GM12875 (cell line): ENCODE measurements around the gene SLC35B1.
"Not testable (repeated sequence)": the region's sequence is repeated elsewhere in the genome, so short reads cannot be mapped to it uniquely, and the experiment has no call there.

ENCODE experiments used
- H3K4me3 ChIP-seq: one replicate; pipeline ENCODE4 v1.5.1; 2011; ENCODE audit warnings: low read depth, low read length, control low read depth
- CTCF ChIP-seq: IDR thresholded peaks from 2 replicates; pipeline ENCODE4 v1.5.1; 2011; ENCODE audit warnings: low read depth, mild to moderate bottlenecking, control low read depth, inconsistent platforms, low read length, moderate library complexity, borderline replicate concordance; ENCODE audit not compliant: insufficient read depth

Gene SLC35B1

GRCh38 chr17:49725452-49726130 is 17.8 kb upstream of the SLC35B1 start:
- TF ChIP-seq CTCF: no peak
- H3K4me3 ChIP-seq: no peak overlapping the region

DNA sequence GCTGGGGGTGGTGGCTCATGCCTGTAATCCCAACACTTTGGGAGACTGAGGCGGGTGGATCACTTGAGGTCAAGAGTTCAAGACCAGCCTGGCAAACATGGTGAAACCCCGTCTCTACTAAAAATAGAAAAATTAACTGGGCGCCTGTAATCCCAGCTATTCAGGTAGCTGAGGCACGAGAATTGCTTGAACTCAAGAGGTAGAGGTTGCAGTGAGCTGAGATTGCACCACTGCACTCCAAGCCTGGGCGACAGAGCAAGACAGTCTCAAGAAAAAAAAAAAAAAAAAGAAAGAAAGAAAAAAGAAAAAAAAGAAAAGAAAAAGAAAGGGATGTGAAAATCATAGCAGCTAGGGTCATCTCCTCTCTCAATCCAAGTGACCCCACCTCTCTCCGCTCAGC is 16.8 kb upstream of the SLC35B1 start:
- H3K4me3 ChIP-seq: not testable (repeated sequence)

DNA sequence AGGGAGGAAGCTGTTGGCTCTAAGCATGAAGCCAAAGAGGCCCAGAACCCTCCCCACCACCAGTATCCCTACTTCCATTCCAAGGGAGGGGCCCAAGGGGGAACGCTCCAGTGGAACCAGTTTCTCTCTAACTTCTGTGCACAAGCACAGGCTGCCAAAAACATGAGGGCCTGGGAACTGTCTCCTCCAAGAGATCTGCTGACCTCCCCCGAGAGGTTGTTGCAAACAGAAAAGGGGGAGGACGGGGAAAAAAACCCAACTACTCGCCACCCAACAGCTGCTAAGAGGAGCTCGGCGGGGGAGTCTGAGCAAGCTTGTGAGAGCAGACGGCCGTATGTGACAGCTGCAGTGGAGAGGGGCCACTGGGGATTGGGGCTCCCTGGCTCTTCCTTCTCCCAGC is 15.7 kb upstream of the SLC35B1 start:
- no peak for TF ChIP-seq CTCF
- no peak overlapping the region for H3K4me3 ChIP-seq

DNA sequence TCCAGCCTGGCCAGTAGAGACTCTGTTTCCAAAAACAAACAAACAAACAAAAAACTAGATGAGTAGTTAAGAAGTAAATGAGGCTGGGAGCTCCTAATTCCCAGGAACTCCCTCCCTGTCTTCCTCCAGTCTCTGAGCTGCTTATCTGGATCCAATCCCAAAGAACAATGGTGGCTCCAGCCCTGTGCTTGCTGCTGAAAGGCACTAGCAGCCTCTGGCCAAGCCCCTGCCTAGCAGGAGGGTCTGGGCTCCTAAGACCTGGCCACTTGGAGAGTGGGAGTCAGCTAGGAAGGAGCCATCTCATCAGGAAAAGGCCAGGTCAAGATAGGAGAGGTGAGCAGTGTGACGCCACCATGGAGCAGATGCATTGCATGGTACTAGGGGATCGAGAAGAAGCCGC is 14.3 kb upstream of the SLC35B1 start:
- no peak for TF ChIP-seq CTCF

GRCh38 chr17:49717371-49717861 is 9.7 kb upstream of the SLC35B1 start:
- no peak overlapping the region for H3K4me3 ChIP-seq
- no peak for TF ChIP-seq CTCF

More for the DNA sequence above, 14.3 kb upstream of the SLC35B1 start:
- no peak overlapping the region for H3K4me3 ChIP-seq

DNA sequence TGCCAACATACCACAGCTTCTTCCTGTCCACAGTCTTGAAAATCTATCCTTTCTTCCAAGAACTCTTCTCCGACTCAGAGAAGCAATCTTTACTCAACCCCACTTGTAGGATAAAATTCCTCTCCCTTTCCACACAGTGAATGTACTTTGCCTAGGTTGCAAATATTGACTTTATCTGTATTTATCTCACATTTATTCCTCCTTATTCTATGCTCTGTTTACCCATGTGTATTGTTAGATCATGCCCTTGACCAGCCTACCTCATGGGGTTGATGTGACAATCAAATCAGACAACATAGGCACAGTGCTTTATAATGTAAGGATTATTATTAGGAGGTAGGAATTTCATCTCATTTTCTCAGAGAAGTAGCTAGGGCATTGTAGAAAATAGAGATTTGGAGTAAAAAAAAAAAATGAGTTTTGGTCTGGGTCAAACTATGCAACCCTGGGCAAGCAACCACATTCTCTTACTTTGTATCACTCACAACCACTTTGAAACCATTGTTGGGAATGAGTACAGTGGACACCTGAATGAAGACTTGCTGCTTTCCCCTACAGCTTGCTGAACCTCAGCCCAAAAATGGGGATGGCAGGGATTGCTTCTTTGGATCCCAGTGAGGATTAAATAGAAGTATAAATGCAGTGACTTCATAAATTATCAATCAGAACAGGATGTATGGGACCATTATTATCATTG is 9.1 kb upstream of the SLC35B1 start:
- H3K4me3 ChIP-seq: no peak overlapping the region
- TF ChIP-seq CTCF: no peak

DNA sequence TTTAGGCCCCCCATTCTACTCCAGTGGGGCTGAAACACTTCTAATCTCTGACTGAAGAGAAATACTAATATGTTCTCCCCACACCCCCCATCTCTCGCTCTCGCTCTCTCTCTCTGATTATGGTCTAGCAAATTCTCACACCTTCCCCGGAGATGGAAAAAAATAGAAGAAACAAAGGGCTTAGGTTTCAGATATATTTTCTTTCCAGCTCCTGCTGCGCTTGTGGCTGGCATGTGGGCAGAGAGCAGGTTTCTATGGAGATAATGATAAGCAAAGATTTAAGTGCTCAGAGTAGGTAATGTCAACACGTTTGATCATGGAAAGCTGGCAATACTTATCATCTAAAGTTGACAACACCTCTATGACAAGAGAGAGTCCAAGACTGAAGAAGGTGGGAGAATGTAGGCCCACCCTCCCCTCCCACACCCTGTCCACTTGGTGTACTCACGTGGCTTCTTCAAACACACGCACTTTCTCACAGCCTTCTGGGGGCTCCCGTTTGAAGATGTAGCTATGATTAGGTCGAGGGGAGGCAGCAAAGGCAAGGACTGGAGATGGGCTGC is 8.0 kb upstream of the SLC35B1 start:
- TF ChIP-seq CTCF: no peak
- H3K4me3 ChIP-seq: no peak overlapping the region
